Measurements from ENCODE around the gene A3GALT2.

DNA sequence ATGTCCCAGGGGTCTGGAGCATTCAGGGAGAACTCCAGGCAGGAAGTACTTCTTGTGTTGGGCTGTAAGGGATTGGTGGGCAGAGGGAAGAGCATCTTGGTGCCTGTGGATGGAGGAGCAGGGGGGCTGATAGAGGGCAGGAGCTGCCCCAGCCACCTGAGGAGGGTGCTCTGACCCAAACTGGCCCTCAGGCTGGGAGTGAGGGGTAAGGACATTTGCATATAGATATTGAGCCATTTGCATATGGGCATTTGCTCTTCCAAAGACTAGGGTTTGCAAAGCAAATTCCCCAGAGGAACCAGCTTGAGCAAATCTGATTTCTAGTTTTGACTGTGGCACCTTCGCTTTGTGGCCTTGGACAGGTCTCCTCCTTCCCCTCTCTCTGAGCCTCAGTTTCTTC is 46.5 kb downstream of the A3GALT2 start:
- TF ChIP-seq CTCF (IDR thresholded peaks at IDR 0.05) (no peak), EZH2 (IDR thresholded peaks at IDR 0.05; ENCODE audit: borderline replicate concordance, insufficient read depth, low read depth, low read length, poor library complexity, severe bottlenecking) (no peak)
